ENCODE measurements around the gene SH3TC2.

DNA sequence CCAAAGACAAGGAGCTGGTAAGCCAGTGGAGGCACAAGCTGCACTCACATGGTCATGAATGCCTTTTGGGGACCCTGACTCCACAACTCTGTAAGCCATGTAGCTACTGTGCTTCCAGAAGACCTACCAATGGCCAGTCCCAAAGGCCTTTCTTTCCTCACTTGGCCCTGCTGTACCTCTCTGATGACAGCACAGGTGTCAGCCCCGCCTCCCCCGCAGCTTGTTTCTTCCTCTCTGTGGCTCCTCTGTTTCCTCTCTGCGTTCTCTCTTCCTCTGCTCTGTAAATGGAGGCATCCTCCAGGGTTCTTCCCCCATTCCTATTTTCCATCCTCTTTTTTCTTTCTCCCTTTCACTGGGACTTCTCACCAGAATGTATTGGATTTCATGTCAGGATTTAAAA is 26.7 kb downstream of the SH3TC2 start:
- TF ChIP-seq, protein P1, sequence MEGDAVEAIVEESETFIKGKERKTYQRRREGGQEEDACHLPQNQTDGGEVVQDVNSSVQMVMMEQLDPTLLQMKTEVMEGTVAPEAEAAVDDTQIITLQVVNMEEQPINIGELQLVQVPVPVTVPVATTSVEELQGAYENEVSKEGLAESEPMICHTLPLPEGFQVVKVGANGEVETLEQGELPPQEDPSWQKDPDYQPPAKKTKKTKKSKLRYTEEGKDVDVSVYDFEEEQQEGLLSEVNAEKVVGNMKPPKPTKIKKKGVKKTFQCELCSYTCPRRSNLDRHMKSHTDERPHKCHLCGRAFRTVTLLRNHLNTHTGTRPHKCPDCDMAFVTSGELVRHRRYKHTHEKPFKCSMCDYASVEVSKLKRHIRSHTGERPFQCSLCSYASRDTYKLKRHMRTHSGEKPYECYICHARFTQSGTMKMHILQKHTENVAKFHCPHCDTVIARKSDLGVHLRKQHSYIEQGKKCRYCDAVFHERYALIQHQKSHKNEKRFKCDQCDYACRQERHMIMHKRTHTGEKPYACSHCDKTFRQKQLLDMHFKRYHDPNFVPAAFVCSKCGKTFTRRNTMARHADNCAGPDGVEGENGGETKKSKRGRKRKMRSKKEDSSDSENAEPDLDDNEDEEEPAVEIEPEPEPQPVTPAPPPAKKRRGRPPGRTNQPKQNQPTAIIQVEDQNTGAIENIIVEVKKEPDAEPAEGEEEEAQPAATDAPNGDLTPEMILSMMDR (IDR thresholded peaks at IDR 0.05), result no peak
- TF ChIP-seq POLR2A (IDR thresholded peaks at IDR 0.05), result no peak

Data from testis (tissue), 2 donors.